ENCODE results near the gene ILKAP. TPM values are rescaled to one million over a fixed set of nuclear protein-coding genes. Genes with fewer than 3 reads are reported as not detected.

ILKAP gene
- polyA plus RNA-seq, 1 of the 3 experiments (the other 2 are of a cell fraction) = 49.2 TPM

DNA sequence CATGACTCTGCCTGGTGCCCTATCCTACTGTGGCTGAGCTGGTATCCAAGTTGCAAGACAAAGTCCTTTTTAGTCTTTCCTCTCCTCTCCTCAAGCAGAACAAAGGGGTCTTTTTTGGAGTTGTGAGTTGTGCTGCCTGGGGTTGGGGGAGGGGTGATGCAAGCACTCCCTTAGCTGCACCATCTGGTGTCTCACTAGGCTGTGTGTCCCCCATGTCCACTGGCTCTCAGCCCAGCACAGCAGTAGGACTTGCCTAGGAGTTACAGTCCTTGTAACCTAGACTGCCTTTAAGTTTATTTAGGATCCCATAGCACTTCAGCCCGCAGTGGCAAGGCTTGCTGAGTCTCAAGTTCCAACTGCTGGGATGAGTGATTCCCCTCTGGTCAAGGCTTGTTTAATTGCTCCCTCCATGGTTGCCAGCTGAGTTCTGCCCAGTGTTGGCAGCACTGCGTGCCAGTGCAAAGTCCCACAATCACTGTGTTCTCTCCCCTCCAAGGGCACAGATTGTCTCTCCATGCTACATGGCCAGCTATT, 13.2 kb upstream of the ILKAP start:
- Histone ChIP-seq H3K4me1 (ENCODE audit: control insufficient read depth in 1 of 2, insufficient read depth in 2 of 2, low read depth in 1 of 2, low read length in 1 of 2) (no peaks in the 10 kb centered on the region; a peak in 1 of 4 replicates), H3K9me2 (no peaks in the 10 kb centered on the region), H3K9me3 (no peaks in the 10 kb centered on the region), H4K20me1 (ENCODE audit: insufficient read depth) (no peaks in the 10 kb centered on the region), H3K79me2 (ENCODE audit: insufficient read depth) (no peaks in the 10 kb centered on the region), H3K4me3 (ENCODE audit: low read depth in 2 of 2, low read length in 1 of 2) (no peak overlapping the region), H3K4me2 (no peak overlapping the region), H3F3A (replicated peaks; ENCODE audit: insufficient read depth) (no peaks in the 10 kb centered on the region), H2AFZ (ENCODE audit: low read depth) (no peak overlapping the region), H3K27me3 (ENCODE audit: insufficient read depth) (no peaks in the 10 kb centered on the region), H3K27ac (ENCODE audit: low read depth in 2 of 2, low read length in 1 of 2) (no peak overlapping the region), H3K9ac (no peak overlapping the region), H3K36me3 (replicated peaks in 1 of 2; ENCODE audit: control insufficient read depth in 1 of 2, insufficient read depth in 2 of 2, low read length in 1 of 2) (no peaks in the 10 kb centered on the region)
- POLR2A ChIA-PET = no interaction called here
- no peak for DNase-seq
- 33% methylated on average over 1 of the region's 2 CpGs for WGBS (ENCODE audit: low lambda C conversion rate)
- CTCF ChIA-PET = interaction anchor here (0.6 to 0.8 kb wide), 2 partner anchors 35 to 56 kb away, joined by 3 read pairs; no protein-coding TSS in a partner anchor
- TF ChIP-seq RXRA (IDR thresholded peaks at IDR 0.05; ENCODE audit: borderline replicate concordance, low read depth) (no peak), TEAD4 (IDR thresholded peaks at IDR 0.05; ENCODE audit: borderline replicate concordance, insufficient read depth) (no peak), SIN3A (IDR thresholded peaks at IDR 0.05; ENCODE audit: borderline replicate concordance, low read depth, low read length) (no peak), YY1 (IDR thresholded peaks at IDR 0.05; ENCODE audit: low read depth) (no peak), SMC3 (IDR thresholded peaks at IDR 0.05; ENCODE audit: low read depth, low read length) (no peak), NRF1 (IDR thresholded peaks at IDR 0.05; ENCODE audit: low read depth, low read length) (no peak), FOXM1 (IDR thresholded peaks at IDR 0.05; ENCODE audit: low read depth) (no peak), MEF2A (IDR thresholded peaks at IDR 0.05; ENCODE audit: borderline replicate concordance, low read depth) (no peak), ELF1 (IDR thresholded peaks at IDR 0.05) (no peak), CHD2 (IDR thresholded peaks at IDR 0.05; ENCODE audit: low read length, partially characterized antibody) (no peak), RFX5 (IDR thresholded peaks at IDR 0.05; ENCODE audit: low read length) (no peak), TAF1 (IDR thresholded peaks at IDR 0.05; ENCODE audit: borderline replicate concordance, low read depth, low read length) (no peak), MXI1 (IDR thresholded peaks at IDR 0.05; ENCODE audit: low read depth, low read length) (no peak), GABPA (IDR thresholded peaks at IDR 0.05; ENCODE audit: low read depth) (no peak), FOXJ3 (CRISPR knock-in tag; IDR thresholded peaks at IDR 0.05) (no peak)
- TF ChIP-seq, protein P1, sequence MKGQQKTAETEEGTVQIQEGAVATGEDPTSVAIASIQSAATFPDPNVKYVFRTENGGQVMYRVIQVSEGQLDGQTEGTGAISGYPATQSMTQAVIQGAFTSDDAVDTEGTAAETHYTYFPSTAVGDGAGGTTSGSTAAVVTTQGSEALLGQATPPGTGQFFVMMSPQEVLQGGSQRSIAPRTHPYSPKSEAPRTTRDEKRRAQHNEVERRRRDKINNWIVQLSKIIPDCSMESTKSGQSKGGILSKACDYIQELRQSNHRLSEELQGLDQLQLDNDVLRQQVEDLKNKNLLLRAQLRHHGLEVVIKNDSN (IDR thresholded peaks at IDR 0.05; ENCODE audit: borderline replicate concordance, low read depth) = no peak
- TF ChIP-seq, protein P2, sequence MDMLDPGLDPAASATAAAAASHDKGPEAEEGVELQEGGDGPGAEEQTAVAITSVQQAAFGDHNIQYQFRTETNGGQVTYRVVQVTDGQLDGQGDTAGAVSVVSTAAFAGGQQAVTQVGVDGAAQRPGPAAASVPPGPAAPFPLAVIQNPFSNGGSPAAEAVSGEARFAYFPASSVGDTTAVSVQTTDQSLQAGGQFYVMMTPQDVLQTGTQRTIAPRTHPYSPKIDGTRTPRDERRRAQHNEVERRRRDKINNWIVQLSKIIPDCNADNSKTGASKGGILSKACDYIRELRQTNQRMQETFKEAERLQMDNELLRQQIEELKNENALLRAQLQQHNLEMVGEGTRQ (IDR thresholded peaks at IDR 0.05; ENCODE audit: borderline replicate concordance, low read depth, low read length) = no peak

- Histone ChIP-seq H3F3A (replicated peaks; ENCODE audit: insufficient read depth) (no peaks in the 10 kb centered on the region), H3K27ac (ENCODE audit: low read depth in 2 of 2, low read length in 1 of 2) (no peak overlapping the region), H2AFZ (ENCODE audit: low read depth) (no peak overlapping the region), H3K9me2 (no peaks in the 10 kb centered on the region), H3K4me2 (no peak overlapping the region), H3K27me3 (ENCODE audit: insufficient read depth) (peaks cover 32% of the 10 kb centered on the region), H3K4me1 (ENCODE audit: control insufficient read depth in 1 of 2, insufficient read depth in 2 of 2, low read depth in 1 of 2, low read length in 1 of 2) (peaks cover under 1 to 10% of the 10 kb centered on the region in 2 experiments; a peak in 1 of 4 replicates), H3K4me3 (ENCODE audit: low read depth in 2 of 2, low read length in 1 of 2) (no peak overlapping the region), H3K79me2 (ENCODE audit: insufficient read depth) (peaks cover 14% of the 10 kb centered on the region), H3K9ac (no peak overlapping the region), H3K36me3 (replicated peaks in 1 of 2; ENCODE audit: control insufficient read depth in 1 of 2, insufficient read depth in 2 of 2, low read length in 1 of 2) (no peaks in the 10 kb centered on the region), H3K9me3 (no peaks in the 10 kb centered on the region), H4K20me1 (ENCODE audit: insufficient read depth) (peaks cover 8% of the 10 kb centered on the region)
- no peak for DNase-seq
- POLR2A ChIA-PET = no interaction called here
- 72% methylated on average over 7 of the region's 7 CpGs for WGBS (ENCODE audit: low lambda C conversion rate)
- CTCF ChIA-PET = interaction anchor here (1.0 kb wide), 1 partner anchor 349 kb away, joined by 3 read pairs; no protein-coding TSS in a partner anchor
- TF ChIP-seq, protein P3, sequence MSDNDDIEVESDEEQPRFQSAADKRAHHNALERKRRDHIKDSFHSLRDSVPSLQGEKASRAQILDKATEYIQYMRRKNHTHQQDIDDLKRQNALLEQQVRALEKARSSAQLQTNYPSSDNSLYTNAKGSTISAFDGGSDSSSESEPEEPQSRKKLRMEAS (IDR thresholded peaks at IDR 0.05; ENCODE audit: low read depth) = no peak
- TF ChIP-seq RAD21 (IDR thresholded peaks at IDR 0.05; ENCODE audit: low read length) (no peak), MEF2A (IDR thresholded peaks at IDR 0.05; ENCODE audit: borderline replicate concordance, low read depth) (no peak), MXI1 (IDR thresholded peaks at IDR 0.05; ENCODE audit: low read depth, low read length) (no peak), ELF1 (IDR thresholded peaks at IDR 0.05) (no peak), EP300 (IDR thresholded peaks at IDR 0.05; ENCODE audit: borderline replicate concordance in 1 of 2, low read depth in 1 of 2, low read length in 1 of 2) (no peak), NFIC (IDR thresholded peaks at IDR 0.05; ENCODE audit: borderline replicate concordance) (no peak), YY1 (IDR thresholded peaks at IDR 0.05; ENCODE audit: low read depth) (no peak), RFX5 (IDR thresholded peaks at IDR 0.05; ENCODE audit: low read length) (no peak), TCF12 (IDR thresholded peaks at IDR 0.05) (no peak), GATA2 (CRISPR knock-in tag; IDR thresholded peaks at IDR 0.05) (no peak), TEAD4 (IDR thresholded peaks at IDR 0.05; ENCODE audit: borderline replicate concordance, insufficient read depth) (no peak), ZBTB33 (IDR thresholded peaks at IDR 0.05; ENCODE audit: borderline replicate concordance, low read depth) (no peak), SIN3A (IDR thresholded peaks at IDR 0.05; ENCODE audit: borderline replicate concordance, low read depth, low read length) (no peak)
- TF ChIP-seq, protein P4, sequence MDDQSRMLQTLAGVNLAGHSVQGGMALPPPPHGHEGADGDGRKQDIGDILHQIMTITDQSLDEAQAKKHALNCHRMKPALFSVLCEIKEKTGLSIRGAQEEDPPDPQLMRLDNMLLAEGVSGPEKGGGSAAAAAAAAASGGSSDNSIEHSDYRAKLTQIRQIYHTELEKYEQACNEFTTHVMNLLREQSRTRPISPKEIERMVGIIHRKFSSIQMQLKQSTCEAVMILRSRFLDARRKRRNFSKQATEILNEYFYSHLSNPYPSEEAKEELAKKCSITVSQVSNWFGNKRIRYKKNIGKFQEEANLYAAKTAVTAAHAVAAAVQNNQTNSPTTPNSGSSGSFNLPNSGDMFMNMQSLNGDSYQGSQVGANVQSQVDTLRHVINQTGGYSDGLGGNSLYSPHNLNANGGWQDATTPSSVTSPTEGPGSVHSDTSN (IDR thresholded peaks at IDR 0.05) = no peak
Measured at GRCh38 chr2:238207006-238207405, 3.5 kb upstream of the ILKAP start.

Data from SK-N-SH (cell line).